ENCODE data around the gene DDX6.
A peak's percentile ranks its signal among the peaks of the same experiment; 100 is the strongest.
"Not testable (repeated sequence)": the region's sequence is repeated elsewhere in the genome, so short reads cannot be mapped to it uniquely, and the experiment has no call there.

DDX6 gene

GRCh38 chr11:118744046-118744445 lies 46.9 kb downstream of the DDX6 start:
- DNase-seq (ENCODE audit: low spot score): peak; percentile 29

GRCh38 chr11:118742304-118742703 lies 48.7 kb downstream of the DDX6 start:
- no peak for DNase-seq (ENCODE audit: low spot score)

- DNase-seq (ENCODE audit: low spot score): no peak
These were observed 50.1 kb downstream of the DDX6 start for GRCh38 chr11:118740892-118741291.

GRCh38 chr11:118735203-118735602 lies 55.8 kb downstream of the DDX6 start:
- DNase-seq (ENCODE audit: low spot score): no peak

GRCh38 chr11:118734031-118734430 lies 56.9 kb downstream of the DDX6 start:
- no peak for DNase-seq (ENCODE audit: low spot score)

- not testable (repeated sequence) for DNase-seq (ENCODE audit: low spot score)
These were observed 61.2 kb downstream of the DDX6 start for GRCh38 chr11:118729753-118730152.

- not testable (repeated sequence) for DNase-seq (ENCODE audit: low spot score)
These were observed 62.9 kb downstream of the DDX6 start for GRCh38 chr11:118728112-118728511.

- not testable (repeated sequence) for DNase-seq (ENCODE audit: low spot score)
These were observed 63.3 kb downstream of the DDX6 start for GRCh38 chr11:118727721-118728066.

GRCh38 chr11:118727001-118727720 lies 63.8 kb downstream of the DDX6 start:
- not testable (repeated sequence) for DNase-seq (ENCODE audit: low spot score)

GRCh38 chr11:118721478-118722015 lies 69.4 kb downstream of the DDX6 start:
- DNase-seq (ENCODE audit: low spot score): not testable (repeated sequence)

GRCh38 chr11:118720740-118721139 lies 70.2 kb downstream of the DDX6 start:
- DNase-seq (ENCODE audit: low spot score): not testable (repeated sequence)

- not testable (repeated sequence) for DNase-seq (ENCODE audit: low spot score)
These were observed 70.9 kb downstream of the DDX6 start for GRCh38 chr11:118720078-118720477.

- DNase-seq (ENCODE audit: low spot score): not testable (repeated sequence)
These were observed 72.4 kb downstream of the DDX6 start for GRCh38 chr11:118718562-118718961.

GRCh38 chr11:118717733-118718132 lies 73.2 kb downstream of the DDX6 start:
- DNase-seq (ENCODE audit: low spot score): not testable (repeated sequence)

- not testable (repeated sequence) for DNase-seq (ENCODE audit: low spot score)
These were observed 73.7 kb downstream of the DDX6 start for GRCh38 chr11:118717221-118717620.

GRCh38 chr11:118715837-118716260 lies 75.1 kb downstream of the DDX6 start:
- no peak for DNase-seq (ENCODE audit: low spot score)

- DNase-seq (ENCODE audit: low spot score): no peak
These were observed 75.6 kb downstream of the DDX6 start for GRCh38 chr11:118715245-118715831.

- DNase-seq (ENCODE audit: low spot score): no peak
These were observed 76.1 kb downstream of the DDX6 start for GRCh38 chr11:118714816-118715215.

GRCh38 chr11:118714416-118714815 lies 76.5 kb downstream of the DDX6 start:
- DNase-seq (ENCODE audit: low spot score): not testable (repeated sequence)

GRCh38 chr11:118708296-118708695 lies 82.7 kb downstream of the DDX6 start:
- no peak for DNase-seq (ENCODE audit: low spot score)

GRCh38 chr11:118706546-118706825 lies 84.5 kb downstream of the DDX6 start:
- no peak for DNase-seq (ENCODE audit: low spot score)

GRCh38 chr11:118705791-118706545 lies 85.0 kb downstream of the DDX6 start:
- DNase-seq (ENCODE audit: low spot score): peak; percentile 62

All from Ammon's horn (tissue), 1 donor.